NK-92 (cell line): ENCODE results near the gene ATP5ME.
"Not testable (repeated sequence)": the region's sequence is repeated elsewhere in the genome, so short reads cannot be mapped to it uniquely, and the experiment has no call there.

Experiments
- DNase-seq: peaks from one replicate; lab custom pipeline; 2025; ENCODE audit not compliant: unreplicated experiment; lab: John Stamatoyannopoulos, UW

ATP5ME gene

GRCh38 chr4:635851-636627, 38.0 kb downstream of the ATP5ME start:
- DNase-seq, result no peak

- not testable (repeated sequence) for DNase-seq
Observed at GRCh38 chr4:635066-635835, 38.8 kb downstream of the ATP5ME start.

- DNase-seq, result no peak
Observed at GRCh38 chr4:634599-634985, 39.5 kb downstream of the ATP5ME start.

- DNase-seq, result no peak
Observed at GRCh38 chr4:633976-634598, 40.0 kb downstream of the ATP5ME start.

GRCh38 chr4:633406-633805, 40.7 kb downstream of the ATP5ME start:
- DNase-seq, result no peak

GRCh38 chr4:632926-633325, 41.1 kb downstream of the ATP5ME start:
- no peak for DNase-seq

- DNase-seq, result no peak
Observed at GRCh38 chr4:632196-632790, 41.8 kb downstream of the ATP5ME start.

GRCh38 chr4:630656-631055, 43.4 kb downstream of the ATP5ME start:
- no peak for DNase-seq

- DNase-seq, result no peak
Observed at GRCh38 chr4:629915-630641, 44.0 kb downstream of the ATP5ME start.

- no peak for DNase-seq
Observed at GRCh38 chr4:629636-629914, 44.5 kb downstream of the ATP5ME start.

- no peak for DNase-seq
Observed at GRCh38 chr4:628821-629635, 45.0 kb downstream of the ATP5ME start.

GRCh38 chr4:628311-628741, 45.8 kb downstream of the ATP5ME start:
- DNase-seq, result no peak

GRCh38 chr4:627347-628125, 46.5 kb downstream of the ATP5ME start:
- no peak for DNase-seq

GRCh38 chr4:626201-627091, 47.6 kb downstream of the ATP5ME start:
- no peak for DNase-seq

- DNase-seq, result no peak
Observed at GRCh38 chr4:625631-626161, 48.4 kb downstream of the ATP5ME start.

- no peak for DNase-seq
Observed at GRCh38 chr4:624705-625590, 49.1 kb downstream of the ATP5ME start, which contains the start of gene PDE6B. PDE6B (plus strand) TSS chr4:625573; CDS start chr4:625627, 54 bp downstream.

- no peak for DNase-seq
Observed at GRCh38 chr4:623914-624566, 50.0 kb downstream of the ATP5ME start.
